ENCODE measurements around the gene CD6. TPM values are rescaled to one million over a fixed set of nuclear protein-coding genes. Genes with fewer than 3 reads are reported as not detected.

Gene CD6
- polyA plus RNA-seq, 1 donor (not counting 4 experiments of a cell fraction or from before 2014, with no cell fraction given) = 0.03 TPM

DNA sequence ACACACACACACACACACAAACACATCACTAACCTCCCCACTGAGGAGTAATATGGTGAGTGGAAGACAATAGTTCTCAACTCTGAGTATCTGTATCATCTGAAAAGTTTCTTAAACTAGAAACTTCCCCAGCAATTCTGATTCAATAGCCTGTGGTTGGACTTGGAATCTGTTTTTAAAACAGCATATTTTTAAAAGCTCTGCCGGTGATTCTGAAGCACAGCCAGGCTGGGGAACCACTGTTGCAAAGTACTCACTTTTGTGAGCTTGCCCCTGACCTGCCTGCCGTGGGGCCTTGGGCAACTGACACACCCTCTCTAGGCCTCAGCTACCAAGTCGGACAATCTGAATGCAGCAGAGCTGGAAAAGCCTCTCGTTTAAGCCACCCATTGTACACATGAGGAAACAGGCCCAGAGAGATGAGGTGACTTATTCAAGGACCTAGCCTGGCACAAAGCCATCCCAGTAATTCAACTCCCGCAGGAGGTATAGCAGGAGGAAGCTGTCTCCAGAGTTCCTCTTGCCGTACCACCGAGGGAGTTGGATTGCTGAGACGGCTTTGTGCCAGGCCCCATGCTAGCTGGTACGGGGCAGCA, 28.4 kb upstream of the CD6 start:
- peak; percentile 77 for FAIRE-seq
- DNase-seq (ENCODE audit: low read depth, low spot score) = peak; percentile 42
- Histone ChIP-seq H3K9me3 (ENCODE audit: control insufficient read depth, low read depth, low read length) (no peaks in the 10 kb centered on the region), H3K9ac (ENCODE audit: control insufficient read depth, extremely low read depth, insufficient read depth, low read length) (no peak overlapping the region), H3K4me2 (ENCODE audit: control insufficient read depth, extremely low read depth, insufficient read depth, low read depth, low read length) (peak overlapping the region; percentile 30), H3K9me1 (ENCODE audit: control insufficient read depth, extremely low read depth, insufficient read depth, low read length) (no peaks in the 10 kb centered on the region), H3K36me3 (ENCODE audit: control insufficient read depth in 2 of 2, extremely low read depth in 1 of 2, insufficient read depth in 2 of 2, low read length in 2 of 2) (no peaks in the 10 kb centered on the region), H3K4me1 (ENCODE audit: control insufficient read depth, extremely low read depth, insufficient read depth, low read length) (peaks cover 18% of the 10 kb centered on the region), H2AFZ (ENCODE audit: control insufficient read depth, low read length) (peak overlapping the region; percentile 22), H3K4me3 (ENCODE audit: control insufficient read depth in 2 of 3, extremely low read depth in 1 of 3, insufficient read depth in 2 of 3, low read depth in 1 of 3, low read length in 3 of 3) (no peak overlapping the region), H4K20me1 (ENCODE audit: control insufficient read depth, extremely low read depth, insufficient read depth, low read length) (no peaks in the 10 kb centered on the region), H3K27me3 (ENCODE audit: control insufficient read depth, extremely low read depth, insufficient read depth, low read length) (no peaks in the 10 kb centered on the region), H3K79me2 (ENCODE audit: control insufficient read depth, insufficient read depth, low read length) (no peaks in the 10 kb centered on the region), H3K27ac (ENCODE audit: control insufficient read depth, insufficient read depth, low read length) (no peak overlapping the region)
- TF ChIP-seq EZH2 (IDR thresholded peaks at IDR 0.05; ENCODE audit: low read length) = no peak
- TF ChIP-seq, protein P1, sequence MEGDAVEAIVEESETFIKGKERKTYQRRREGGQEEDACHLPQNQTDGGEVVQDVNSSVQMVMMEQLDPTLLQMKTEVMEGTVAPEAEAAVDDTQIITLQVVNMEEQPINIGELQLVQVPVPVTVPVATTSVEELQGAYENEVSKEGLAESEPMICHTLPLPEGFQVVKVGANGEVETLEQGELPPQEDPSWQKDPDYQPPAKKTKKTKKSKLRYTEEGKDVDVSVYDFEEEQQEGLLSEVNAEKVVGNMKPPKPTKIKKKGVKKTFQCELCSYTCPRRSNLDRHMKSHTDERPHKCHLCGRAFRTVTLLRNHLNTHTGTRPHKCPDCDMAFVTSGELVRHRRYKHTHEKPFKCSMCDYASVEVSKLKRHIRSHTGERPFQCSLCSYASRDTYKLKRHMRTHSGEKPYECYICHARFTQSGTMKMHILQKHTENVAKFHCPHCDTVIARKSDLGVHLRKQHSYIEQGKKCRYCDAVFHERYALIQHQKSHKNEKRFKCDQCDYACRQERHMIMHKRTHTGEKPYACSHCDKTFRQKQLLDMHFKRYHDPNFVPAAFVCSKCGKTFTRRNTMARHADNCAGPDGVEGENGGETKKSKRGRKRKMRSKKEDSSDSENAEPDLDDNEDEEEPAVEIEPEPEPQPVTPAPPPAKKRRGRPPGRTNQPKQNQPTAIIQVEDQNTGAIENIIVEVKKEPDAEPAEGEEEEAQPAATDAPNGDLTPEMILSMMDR (optimal IDR thresholded peaks at IDR 0.05 in 1 of 3, IDR thresholded peaks at IDR 0.05 in 1 of 3, conservative IDR thresholded peaks at IDR 0.05 in 1 of 3; ENCODE audit: extremely low read depth in 1 of 3, insufficient read depth in 2 of 3, low read length in 3 of 3) = no peak
- dilution Hi-C loops (cut with MboI; ENCODE audit: extremely low pct_ligation_motif_present, low sequenced_read_pairs) = no loop called here

DNA sequence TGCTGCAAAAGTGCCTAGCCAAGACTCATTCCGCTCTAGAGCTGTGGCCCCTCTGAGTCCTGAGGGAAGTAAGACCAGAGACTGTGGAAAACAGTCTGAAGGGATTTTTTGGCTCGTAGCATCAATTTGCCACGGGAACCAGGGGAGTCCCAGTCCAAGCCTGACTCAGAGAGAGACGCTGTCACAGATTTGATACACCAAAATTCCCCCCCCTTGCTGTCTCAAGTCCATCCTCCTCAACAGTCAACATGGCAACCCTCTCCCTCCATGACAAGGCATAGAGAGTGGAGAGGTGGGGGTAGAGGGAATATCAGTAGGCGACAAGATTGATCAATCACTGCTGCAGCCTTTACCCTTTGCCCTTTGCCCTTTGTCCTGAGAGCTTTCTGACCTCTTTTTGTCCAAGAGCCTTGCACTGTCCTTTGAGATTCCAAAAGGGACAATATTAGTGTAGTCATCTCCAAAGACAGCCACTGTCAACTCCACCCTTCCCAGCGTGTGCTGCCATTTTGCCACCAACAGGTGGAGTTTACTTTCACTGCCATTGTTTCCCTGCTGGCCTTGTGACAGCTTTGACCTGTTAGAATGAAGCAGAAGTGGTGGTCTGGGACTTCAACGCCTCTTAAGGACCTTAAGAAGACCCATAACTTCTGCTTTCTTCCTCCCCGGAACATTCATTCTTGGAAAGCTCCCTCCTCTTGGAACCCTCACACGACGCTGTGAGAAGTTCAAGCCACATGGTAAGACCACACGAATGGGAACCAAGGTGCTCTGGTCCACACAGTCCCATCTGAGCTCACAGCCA, 26.8 kb upstream of the CD6 start:
- H3K36me3 ChIP-seq (ENCODE audit: control insufficient read depth in 2 of 2, extremely low read depth in 1 of 2, insufficient read depth in 2 of 2, low read length in 2 of 2) = no peaks in the 10 kb centered on the region
- no peak overlapping the region for H3K9ac ChIP-seq (ENCODE audit: control insufficient read depth, extremely low read depth, insufficient read depth, low read length)
- H3K9me3 ChIP-seq (ENCODE audit: control insufficient read depth, low read depth, low read length) = no peaks in the 10 kb centered on the region
- H3K4me1 ChIP-seq (ENCODE audit: control insufficient read depth, extremely low read depth, insufficient read depth, low read length) = peaks cover 18% of the 10 kb centered on the region
- DNase-seq (ENCODE audit: low read depth, low spot score) (no peak), FAIRE-seq (no peak)
- no peak overlapping the region for H2AFZ ChIP-seq (ENCODE audit: control insufficient read depth, low read length)
- H3K27ac ChIP-seq (ENCODE audit: control insufficient read depth, insufficient read depth, low read length) = no peak overlapping the region
- no peak overlapping the region for H3K4me2 ChIP-seq (ENCODE audit: control insufficient read depth, extremely low read depth, insufficient read depth, low read depth, low read length)
- no peaks in the 10 kb centered on the region for H3K79me2 ChIP-seq (ENCODE audit: control insufficient read depth, insufficient read depth, low read length)
- TF ChIP-seq, protein P1 (optimal IDR thresholded peaks at IDR 0.05 in 1 of 3, IDR thresholded peaks at IDR 0.05 in 1 of 3, conservative IDR thresholded peaks at IDR 0.05 in 1 of 3; ENCODE audit: extremely low read depth in 1 of 3, insufficient read depth in 2 of 3, low read length in 3 of 3) = peak; percentile 26 to 32 (median 32)
- TF ChIP-seq EZH2 (IDR thresholded peaks at IDR 0.05; ENCODE audit: low read length) = no peak
- H3K9me1 ChIP-seq (ENCODE audit: control insufficient read depth, extremely low read depth, insufficient read depth, low read length) = no peaks in the 10 kb centered on the region
- no peaks in the 10 kb centered on the region for H3K27me3 ChIP-seq (ENCODE audit: control insufficient read depth, extremely low read depth, insufficient read depth, low read length)
- H3K4me3 ChIP-seq (ENCODE audit: control insufficient read depth in 2 of 3, extremely low read depth in 1 of 3, insufficient read depth in 2 of 3, low read depth in 1 of 3, low read length in 3 of 3) = no peak overlapping the region
- H4K20me1 ChIP-seq (ENCODE audit: control insufficient read depth, extremely low read depth, insufficient read depth, low read length) = no peaks in the 10 kb centered on the region
- dilution Hi-C loops (cut with MboI; ENCODE audit: extremely low pct_ligation_motif_present, low sequenced_read_pairs) = no loop called here

Data from keratinocyte (primary cell).